GM23338 (cell line): ENCODE measurements around the gene TMEM161B.

Source experiments
- CTCF ChIP-seq, 2 experiments: fragments of 200-600 bp in 1 of 2; sonication (generic) in 1 of 2; conservative IDR thresholded peaks; 2 replicates each; pipeline versions ENCODE4 v1.5.1 to v1.6.1; 2016 to 2017; ENCODE audit warnings: antibody characterized with exemption in 2 of 2, low read depth in 2 of 2, mild to moderate bottlenecking in 2 of 2, moderate library complexity in 1 of 2
- EZH2 ChIP-seq: fragments of 200-600 bp; sonication (generic); IDR thresholded peaks from one replicate; pipeline ENCODE4 v1.8.0; 2017; ENCODE audit warnings: antibody characterized with exemption, mild to moderate bottlenecking, low read depth; ENCODE audit not compliant: unreplicated experiment
- JUNB ChIP-seq: IDR thresholded peaks from one replicate; pipeline ENCODE4 v1.6.1; 2016; ENCODE audit warnings: antibody characterized with exemption; ENCODE audit not compliant: unreplicated experiment
- POLR2AphosphoS5 ChIP-seq: IDR thresholded peaks from 2 replicates; pipeline ENCODE4 v1.6.1; 2016; ENCODE audit warnings: antibody characterized with exemption, low read depth
- REST ChIP-seq: IDR thresholded peaks from one replicate; pipeline ENCODE4 v1.6.1; 2018; ENCODE audit warnings: antibody characterized with exemption; ENCODE audit not compliant: unreplicated experiment

DNA sequence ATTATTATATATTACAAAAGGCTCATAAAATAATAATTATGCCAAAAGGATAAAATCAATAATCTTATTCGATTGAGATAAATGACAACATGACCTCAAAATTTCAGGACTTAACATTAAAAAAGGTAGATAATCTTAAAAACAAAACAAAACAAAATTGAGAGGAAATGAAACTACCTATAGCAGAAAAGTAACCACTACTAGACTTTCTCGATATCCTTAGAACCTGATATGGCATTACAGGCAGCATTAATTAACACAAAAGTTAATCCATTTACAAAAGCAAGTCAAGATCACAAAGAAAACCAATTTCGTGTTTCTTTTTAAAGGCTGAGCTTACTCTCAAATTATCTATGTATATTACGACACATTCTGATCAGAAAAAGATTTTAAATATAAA is 29.9 kb downstream of the TMEM161B start:
- TF ChIP-seq CTCF (conservative IDR thresholded peaks at IDR 0.05; ENCODE audit: low read depth in 2 of 2) = no peak
- TF ChIP-seq JUNB = no peak
- no peak for TF ChIP-seq POLR2AphosphoS5
- no peak for TF ChIP-seq EZH2
- TF ChIP-seq REST = no peak
